K562 (cell line): Measurements from ENCODE around the gene RGS14. TPM values are rescaled to one million over a fixed set of nuclear protein-coding genes. Genes with fewer than 3 reads are reported as not detected.

Experiments
- ATAC-seq: fragments of 200-7000 bp; cut with Tn5 transposase; 3 replicates; pipeline ENCODE4 v1.9.1; 2020; ENCODE audit warnings: moderate library complexity
- BruUV-seq: library from RNA; stranded (reverse); fragments of 400-500 nt; replicated peaks from 2 replicates; lab custom pipeline; 2021; lab: Mats Ljungman, UMichigan
- CTCF ChIA-PET: fragments of 300-600 bp; formaldehyde crosslinking; extraction: SDS; loops from one replicate; lab custom pipeline; 2021; ENCODE audit warnings: low intra/inter-chr PET ratio; lab: Yijun Ruan, JAX
- POLR2A ChIA-PET: fragments of 300-600, 350-650 bp; sonication (Branson Sonifier 250); formaldehyde crosslinking; extraction: SDS; loops from one replicate; lab custom pipeline; 2021; ENCODE audit warnings: antibody characterized with exemption, inconsistent platforms; lab: Yijun Ruan, JAX
- DNase-seq, 4 experiments: peaks; one replicate each; pipeline versions ENCODE4 v3.0.0 to v3.0.0-alpha.2; 2011 to 2018; ENCODE audit warnings: low spot score in 3 of 4, mixed read lengths in 3 of 4; ENCODE audit errors: extremely low read depth in 1 of 4
- FAIRE-seq: peaks from 2 replicates; lab custom pipeline; 2011; peaks lifted over from hg19 to GRCh38; lab: Jason Lieb, UNC
- H2AFZ ChIP-seq: 2 replicates; pipeline ENCODE4 v1.6.0; 2011; ENCODE audit warnings: low read depth, low read length, control low read depth, inconsistent platforms
- H3K27ac ChIP-seq: fragments of 200-600 bp; 3 replicates; pipeline ENCODE4 v1.8.0; 2011; ENCODE audit warnings: low read depth, mild to moderate bottlenecking, control low read depth, inconsistent platforms, low read length, moderate library complexity, mixed read lengths; ENCODE audit errors: extremely low read depth
- H3K27me3 ChIP-seq, 2 experiments: fragments of 300-600 bp in 1 of 2; 2 replicates in 1 of 2; 3 replicates in 1 of 2; pipeline versions ENCODE4 v1.6.0 to v1.8.0; 2011; ENCODE audit warnings: inconsistent platforms in 2 of 2, low read length in 2 of 2, mild to moderate bottlenecking in 1 of 2, mixed read lengths in 1 of 2, moderate library complexity in 1 of 2; ENCODE audit not compliant: control insufficient read depth in 2 of 2, insufficient read depth in 2 of 2
- H3K36me3 ChIP-seq: fragments of 300-600 bp; 3 replicates; pipeline ENCODE4 v1.8.0; 2011; ENCODE audit warnings: mild to moderate bottlenecking, low read length, inconsistent platforms; ENCODE audit not compliant: control insufficient read depth, insufficient read depth
- H3K4me1 ChIP-seq, 2 experiments: fragments of 200-600 bp in 1 of 2; replicated peaks in 1 of 2; 2 replicates in 1 of 2; 3 replicates in 1 of 2; pipeline versions ENCODE4 v1.5.1 to v1.8.0; 2011; ENCODE audit warnings: inconsistent platforms in 2 of 2, low read length in 2 of 2, mild to moderate bottlenecking in 1 of 2, mixed read lengths in 1 of 2, moderate library complexity in 1 of 2; ENCODE audit not compliant: control insufficient read depth in 2 of 2, insufficient read depth in 2 of 2
- H3K4me2 ChIP-seq: 2 replicates; pipeline ENCODE4 v1.6.1; 2011; ENCODE audit warnings: low read length, control low read depth, inconsistent platforms, mixed read lengths; ENCODE audit not compliant: insufficient read depth
- H3K4me3 ChIP-seq: fragments of 200-600 bp; sonication (generic), shearing (Covaris generic); 2 replicates; pipeline ENCODE4 v1.5.1; 2016; ENCODE audit warnings: control low read depth, inconsistent platforms
- H3K79me2 ChIP-seq: fragments of 200-600 bp; 3 replicates; pipeline ENCODE4 v1.8.0; 2011; ENCODE audit warnings: low read length, inconsistent platforms; ENCODE audit not compliant: control insufficient read depth, insufficient read depth
- H3K9ac ChIP-seq, 2 experiments: 2 replicates each; pipeline versions ENCODE4 v1.6.0 to v1.6.1; 2011; ENCODE audit warnings: low read depth in 2 of 2, low read length in 2 of 2, control low read depth in 1 of 2, inconsistent platforms in 1 of 2, mild to moderate bottlenecking in 1 of 2, mixed read lengths in 1 of 2; ENCODE audit not compliant: insufficient read depth in 1 of 2
- H3K9me1 ChIP-seq: one replicate; pipeline ENCODE4 v1.6.0; 2011; ENCODE audit warnings: inconsistent platforms, mild to moderate bottlenecking, low read length, moderate library complexity; ENCODE audit not compliant: control insufficient read depth, insufficient read depth
- H3K9me3 ChIP-seq: replicated peaks from 2 replicates; pipeline ENCODE4 v1.5.1; 2011; ENCODE audit warnings: low read depth, low read length, inconsistent platforms; ENCODE audit not compliant: control insufficient read depth, insufficient read depth
- H4K20me1 ChIP-seq: replicated peaks from 2 replicates; pipeline ENCODE4 v1.6.1; 2011; ENCODE audit warnings: low read length, inconsistent platforms, mixed read lengths; ENCODE audit not compliant: control insufficient read depth, insufficient read depth
- ESRRB ChIP-seq: fragments of 250-450 bp; sonication (Bioruptor Pico); IDR thresholded peaks from 2 replicates; pipeline ENCODE4 v1.5.0; 2020; ENCODE audit warnings: mild to moderate bottlenecking, moderate library complexity, borderline replicate concordance
- FOXJ2 ChIP-seq: fragments of 200-800 bp; sonication (Bioruptor generic); IDR thresholded peaks from 2 replicates; pipeline ENCODE4 v1.6.1; 2016; ENCODE audit warnings: missing genetic modification characterization, missing compliant biosample characterization
- FOXM1 ChIP-seq, 2 experiments: fragments of 450-650 bp in 1 of 2; sonication (generic) in 1 of 2; formaldehyde crosslinking in 1 of 2; IDR thresholded peaks; 2 replicates each; pipeline versions ENCODE4 v1.6.1 to v1.9.0; 2017 to 2022; ENCODE audit warnings: low read depth in 2 of 2, mild to moderate bottlenecking in 2 of 2, missing genetic modification reagents in 1 of 2, moderate library complexity in 1 of 2
- RBM14 ChIP-seq: fragments of 200-400 bp; formaldehyde crosslinking; IDR thresholded peaks from 2 replicates; pipeline ENCODE4 v1.6.1; 2018; ENCODE audit warnings: low read depth, mild to moderate bottlenecking, low read length, moderate library complexity, borderline replicate concordance; ENCODE audit not compliant: insufficient read depth
- SMARCC2 ChIP-seq: fragments of 450-650 bp; IDR thresholded peaks from 2 replicates; pipeline ENCODE4 v1.6.1; 2017; ENCODE audit warnings: antibody characterized with exemption, moderate library complexity, mild to moderate bottlenecking, low read depth
- SMARCE1 ChIP-seq: fragments of 450-650 bp; IDR thresholded peaks from 2 replicates; pipeline ENCODE4 v1.7.1; 2016; ENCODE audit warnings: mild to moderate bottlenecking
- STAT5B ChIP-seq: fragments of 250-450 bp; sonication (Bioruptor Pico); IDR thresholded peaks from 2 replicates; pipeline ENCODE4 v1.8.0; 2021; ENCODE audit warnings: mild to moderate bottlenecking, inconsistent platforms
- TCF3 ChIP-seq: sonication (generic); formaldehyde crosslinking; IDR thresholded peaks from 2 replicates; pipeline ENCODE4 v1.4.0; 2020; ENCODE audit warnings: mild to moderate bottlenecking, missing genetic modification reagents
- TCF7L2 ChIP-seq: fragments of 150-350 bp; IDR thresholded peaks from 2 replicates; pipeline ENCODE4 v1.6.1; 2016; ENCODE audit warnings: low read depth, mild to moderate bottlenecking, low read length, moderate library complexity
- ZNF699 ChIP-seq: fragments of 250-450 bp; sonication (Bioruptor Pico); IDR thresholded peaks from 2 replicates; pipeline ENCODE4 v1.8.0; 2021; ENCODE audit warnings: mild to moderate bottlenecking, moderate library complexity; ENCODE audit not compliant: insufficient replicate concordance
- WGBS: fragments of 100-300 bp; shearing (Covaris generic); methylation state at CpG from one replicate; pipeline ENCODE4 v1.1.6; 2016; ENCODE audit warnings: low coverage, mixed read lengths; ENCODE audit not compliant: insufficient coverage; ENCODE audit errors: missing lambda C conversion rate; 5-methylcytosine and 5-hydroxymethylcytosine counted together
- in situ Hi-C: fragments of 300-500 bp; cut with MboI; formaldehyde crosslinking; loops from 4 replicates; pipeline ENCODE4 v1.15.0; 2018; ENCODE audit warnings: inconsistent platforms, mixed read lengths
- intact Hi-C: fragments of 100-400 bp; cut with micrococcal nuclease; formaldehyde crosslinking; loops from 2 replicates; pipeline ENCODE4 v1.14.2; 2022
- polyA plus RNA-seq, 8 experiments: library from polyadenylated mRNA; depleted of rRNA in 4 of 8; stranded (reverse) in 5 of 8; unstranded in 3 of 8; fragments of >200 nt; fragmentation: Nextera tagmentation in 2 of 8; fragmentation: Illumina TruSeq in 1 of 8; extraction: Ambion mirVana in 2 of 8; extraction: Trizol in 1 of 8; gene quantifications; 2 replicates each; pipeline versions ENCODE4 v1.2.1 to v1.2.3, GENCODE V29; 2011 to 2014; ENCODE audit warnings: inconsistent platforms in 1 of 8, missing spikeins in 1 of 8
- total RNA-seq, 7 experiments: library from RNA; depleted of rRNA in 6 of 7; stranded (reverse); fragments of >200 nt in 6 of 7; fragmentation: Illumina TruSeq in 2 of 7; extraction: Trizol in 2 of 7; gene quantifications; 2 replicates each; pipeline versions ENCODE4 v1.2.1 to v1.2.3, GENCODE V29; 2011 to 2021; ENCODE audit warnings: low replicate concordance in 1 of 7
- TF ChIP-seq, protein P1 (sequence below): sonication (generic); formaldehyde crosslinking; IDR thresholded peaks from 2 replicates; pipeline ENCODE4 v1.8.0; 2023; ENCODE audit warnings: mild to moderate bottlenecking, missing genetic modification reagents

RGS14 gene
- total and polyA plus RNA-seq, 9 of the 15 experiments (the other 6 are each of a cell fraction or from before 2014, with no cell fraction given), result 0.28 to 75.9 (median 34.5) TPM

DNA sequence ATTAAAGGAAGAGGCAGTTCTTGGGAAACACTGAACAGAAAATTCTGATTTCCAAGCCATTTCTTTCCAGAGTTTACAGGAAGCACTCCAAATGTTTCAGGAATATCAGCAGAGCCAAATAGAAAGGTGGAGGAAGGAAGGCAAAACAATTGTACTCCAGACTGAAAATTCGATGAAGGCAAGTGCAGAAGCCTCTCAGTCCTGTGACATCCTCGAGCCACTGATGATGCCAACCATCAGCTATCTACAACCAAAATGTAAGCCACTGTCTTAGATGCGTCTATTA, 8.4 kb upstream of the RGS14 start:
- CTCF ChIA-PET, result no interaction called here
- Histone ChIP-seq H3K9me1 (no peaks in the 10 kb centered on the region), H3K36me3 (peaks cover 46% of the 10 kb centered on the region), H3K27me3 (no peaks in the 10 kb centered on the region), H3K4me3 (no peak overlapping the region), H3K9me3 (no peaks in the 10 kb centered on the region), H3K79me2 (peaks cover 65% of the 10 kb centered on the region), H4K20me1 (no peaks in the 10 kb centered on the region), H3K27ac (no peak overlapping the region), H3K4me1 (peaks cover 17 to 24% of the 10 kb centered on the region in 2 experiments; a peak in 4 of 5 replicates), H3K9ac (0 out of 4 replicates have a peak overlapping the region, but pooled peaks of 1 of the 2 experiments have one; percentile 54), H2AFZ (no peak overlapping the region), H3K4me2 (peak overlapping the region; percentile 13; the same call in 1 of the 2 replicates)
- 44% methylated on average over 3 of the region's 3 CpGs for WGBS
- FAIRE-seq, result no peak
- POLR2A ChIA-PET, result interaction anchor here (1.0 kb wide), 1 partner anchor 28 kb away, joined by 3 read pairs; no protein-coding TSS in a partner anchor
- ATAC-seq, result no peak
- no TSS peak for BruUV-seq
- in situ Hi-C loops (no loop called here), intact Hi-C loops (no loop called here)
- no peak for TF ChIP-seq ZNF699
- TF ChIP-seq TCF3 (CRISPR knock-in tag), result no peak
- no peak for TF ChIP-seq SMARCE1
- no peak for TF ChIP-seq SMARCC2
- TF ChIP-seq, protein P1, sequence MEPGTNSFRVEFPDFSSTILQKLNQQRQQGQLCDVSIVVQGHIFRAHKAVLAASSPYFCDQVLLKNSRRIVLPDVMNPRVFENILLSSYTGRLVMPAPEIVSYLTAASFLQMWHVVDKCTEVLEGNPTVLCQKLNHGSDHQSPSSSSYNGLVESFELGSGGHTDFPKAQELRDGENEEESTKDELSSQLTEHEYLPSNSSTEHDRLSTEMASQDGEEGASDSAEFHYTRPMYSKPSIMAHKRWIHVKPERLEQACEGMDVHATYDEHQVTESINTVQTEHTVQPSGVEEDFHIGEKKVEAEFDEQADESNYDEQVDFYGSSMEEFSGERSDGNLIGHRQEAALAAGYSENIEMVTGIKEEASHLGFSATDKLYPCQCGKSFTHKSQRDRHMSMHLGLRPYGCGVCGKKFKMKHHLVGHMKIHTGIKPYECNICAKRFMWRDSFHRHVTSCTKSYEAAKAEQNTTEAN (CRISPR knock-in tag), result no peak
- no peak for TF ChIP-seq ESRRB
- TF ChIP-seq RBM14, result no peak
- no peak for TF ChIP-seq TCF7L2
- no peak for TF ChIP-seq FOXJ2 (tag)
- no peak for TF ChIP-seq STAT5B (CRISPR knock-in tag)
- no peak for TF ChIP-seq FOXM1 (IDR thresholded peaks at IDR 0.05; ENCODE audit: low read depth)
- TF ChIP-seq FOXM1 (CRISPR knock-in tag; IDR thresholded peaks at IDR 0.05; ENCODE audit: low read depth), result no peak
- no peak for DNase-seq
